Measurements from ENCODE around the gene PLEKHA7. TPM values are rescaled to one million over a fixed set of nuclear protein-coding genes. Genes with fewer than 3 reads are reported as not detected.

PLEKHA7 gene
- total RNA-seq, 6 experiments from 2014 or later, result 12.7 to 26.7 (median 21.5) TPM

- no peak for TF ChIP-seq POLR2A (IDR thresholded peaks at IDR 0.05)
- no peak for TF ChIP-seq CTCF (IDR thresholded peaks at IDR 0.05)
- H3K27ac ChIP-seq, result no peak overlapping the region
- H3K36me3 ChIP-seq, result peaks cover 0 to 2% (median 0%) of the 10 kb centered on the region in 4 donors
- WGBS (ENCODE audit: insufficient coverage, low coverage, low lambda C conversion rate, missing lambda C conversion rate), result 89% methylated on average over 4 of the region's 4 CpGs
- ATAC-seq (no peak), DNase-seq (no peak)
- no peaks in the 10 kb centered on the region for H3K9me3 ChIP-seq
- no peak overlapping the region for H3K4me3 ChIP-seq
- no peaks in the 10 kb centered on the region for H3K27me3 ChIP-seq
- H3K4me1 ChIP-seq, result no peaks in the 10 kb centered on the region
- intact Hi-C loops (cut with DNase I), result no loop called here
These were observed 217.9 kb downstream of the PLEKHA7 start for GRCh38 chr11:16796311-16796710.

- Histone ChIP-seq H3K4me3 (no peak overlapping the region), H3K27ac (peak overlapping the region in 1 of 3 donors; percentile 24), H3K4me1 (no peaks in the 10 kb centered on the region), H3K36me3 (peaks cover 0 to 2% (median 0%) of the 10 kb centered on the region in 4 donors), H3K27me3 (no peaks in the 10 kb centered on the region), H3K9me3 (no peaks in the 10 kb centered on the region)
- WGBS (ENCODE audit: insufficient coverage, low coverage, low lambda C conversion rate, missing lambda C conversion rate), result 64% methylated on average over 8 of the region's 8 CpGs
- ATAC-seq (peak in 2 of 4 donors; percentile 11 to 52), DNase-seq (no peak)
- TF ChIP-seq POLR2A (IDR thresholded peaks at IDR 0.05) (no peak), CTCF (IDR thresholded peaks at IDR 0.05) (no peak)
- intact Hi-C loops (cut with DNase I), result no loop called here
These were observed 219.1 kb downstream of the PLEKHA7 start for GRCh38 chr11:16795146-16795545.

GRCh38 chr11:16794047-16794818 lies 220.0 kb downstream of the PLEKHA7 start:
- Histone ChIP-seq H3K36me3 (peaks cover 0 to 2% (median 0%) of the 10 kb centered on the region in 4 donors), H3K27me3 (no peaks in the 10 kb centered on the region), H3K9me3 (no peaks in the 10 kb centered on the region), H3K4me1 (peaks cover 0 to 6% (median 3%) of the 10 kb centered on the region in 4 donors), H3K4me3 (no peak overlapping the region), H3K27ac (no peak overlapping the region)
- no peak for TF ChIP-seq CTCF (IDR thresholded peaks at IDR 0.05)
- no peak for TF ChIP-seq POLR2A (IDR thresholded peaks at IDR 0.05)
- ATAC-seq, result no peak
- no peak for DNase-seq
- WGBS (ENCODE audit: insufficient coverage, low coverage, low lambda C conversion rate, missing lambda C conversion rate), result 97% methylated on average over 4 of the region's 17 CpGs
- intact Hi-C loops (cut with DNase I), result no loop called here

- H3K36me3 ChIP-seq, result no peaks in the 10 kb centered on the region
- 100% methylated on average over 1 of the region's 3 CpGs for WGBS (ENCODE audit: insufficient coverage, low coverage, low lambda C conversion rate, missing lambda C conversion rate)
- H3K4me1 ChIP-seq, result peaks cover 0 to 13% (median 6%) of the 10 kb centered on the region in 4 donors
- H3K9me3 ChIP-seq, result no peaks in the 10 kb centered on the region
- TF ChIP-seq CTCF (IDR thresholded peaks at IDR 0.05) (no peak), POLR2A (IDR thresholded peaks at IDR 0.05) (no peak)
- H3K27me3 ChIP-seq, result no peaks in the 10 kb centered on the region
- DNase-seq, result no peak
- intact Hi-C loops (cut with DNase I), result no loop called here
- H3K4me3 ChIP-seq, result no peak overlapping the region
- no peak for ATAC-seq
- H3K27ac ChIP-seq, result no peak overlapping the region
These were observed 220.7 kb downstream of the PLEKHA7 start for GRCh38 chr11:16793511-16793910.

Data from right lobe of liver (tissue), 6 donors.